Measurements from ENCODE around the gene EPHB6. TPM values are rescaled to one million over a fixed set of nuclear protein-coding genes. Genes with fewer than 3 reads are reported as not detected.

The EPHB6 gene
- total and polyA plus RNA-seq, 4 donors = 15.6 to 54.6 (median 33.9) TPM

DNA sequence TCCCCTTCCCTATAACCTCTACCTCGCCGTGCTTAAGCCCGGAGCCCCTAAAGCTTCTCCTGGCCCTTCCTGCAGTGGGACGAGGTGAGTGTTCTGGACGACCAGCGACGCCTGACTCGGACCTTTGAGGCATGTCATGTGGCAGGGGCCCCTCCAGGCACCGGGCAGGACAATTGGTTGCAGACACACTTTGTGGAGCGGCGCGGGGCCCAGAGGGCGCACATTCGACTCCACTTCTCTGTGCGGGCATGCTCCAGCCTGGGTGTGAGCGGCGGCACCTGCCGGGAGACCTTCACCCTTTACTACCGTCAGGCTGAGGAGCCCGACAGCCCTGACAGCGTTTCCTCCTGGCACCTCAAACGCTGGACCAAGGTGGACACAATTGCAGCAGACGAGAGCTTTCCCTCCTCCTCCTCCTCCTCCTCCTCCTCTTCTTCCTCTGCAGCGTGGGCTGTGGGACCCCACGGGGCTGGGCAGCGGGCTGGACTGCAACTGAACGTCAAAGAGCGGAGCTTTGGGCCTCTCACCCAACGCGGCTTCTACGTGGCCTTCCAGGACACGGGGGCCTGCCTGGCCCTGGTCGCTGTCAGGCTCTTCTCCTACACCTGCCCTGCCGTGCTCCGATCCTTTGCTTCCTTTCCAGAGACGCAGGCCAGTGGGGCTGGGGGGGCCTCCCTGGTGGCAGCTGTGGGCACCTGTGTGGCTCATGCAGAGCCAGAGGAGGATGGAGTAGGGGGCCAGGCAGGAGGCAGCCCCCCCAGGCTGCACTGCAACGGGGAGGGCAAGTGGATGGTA is 9.2 kb downstream of the EPHB6 start:
- DNase-seq (ENCODE audit: low read depth in 4 of 6, low spot score in 6 of 6) = no peak
- no peaks in the 10 kb centered on the region for H3K9me3 ChIP-seq (ENCODE audit: control insufficient read depth, insufficient read depth, low read length)
- H3K36me3 ChIP-seq (ENCODE audit: control insufficient read depth, insufficient read depth, low read length) = peaks cover 65% of the 10 kb centered on the region
- H3K4me3 ChIP-seq (ENCODE audit: low read depth, low read length) = no peak overlapping the region
- H3K27me3 ChIP-seq (ENCODE audit: control insufficient read depth, insufficient read depth, low read length) = no peaks in the 10 kb centered on the region
- peaks cover 5% of the 10 kb centered on the region for H3K4me1 ChIP-seq (ENCODE audit: control insufficient read depth, insufficient read depth, low read length)
- WGBS (ENCODE audit: insufficient coverage) = 91% methylated on average over 33 of the region's 37 CpGs
- H3K27ac ChIP-seq (ENCODE audit: low read depth, low read length) = no peak overlapping the region

DNA sequence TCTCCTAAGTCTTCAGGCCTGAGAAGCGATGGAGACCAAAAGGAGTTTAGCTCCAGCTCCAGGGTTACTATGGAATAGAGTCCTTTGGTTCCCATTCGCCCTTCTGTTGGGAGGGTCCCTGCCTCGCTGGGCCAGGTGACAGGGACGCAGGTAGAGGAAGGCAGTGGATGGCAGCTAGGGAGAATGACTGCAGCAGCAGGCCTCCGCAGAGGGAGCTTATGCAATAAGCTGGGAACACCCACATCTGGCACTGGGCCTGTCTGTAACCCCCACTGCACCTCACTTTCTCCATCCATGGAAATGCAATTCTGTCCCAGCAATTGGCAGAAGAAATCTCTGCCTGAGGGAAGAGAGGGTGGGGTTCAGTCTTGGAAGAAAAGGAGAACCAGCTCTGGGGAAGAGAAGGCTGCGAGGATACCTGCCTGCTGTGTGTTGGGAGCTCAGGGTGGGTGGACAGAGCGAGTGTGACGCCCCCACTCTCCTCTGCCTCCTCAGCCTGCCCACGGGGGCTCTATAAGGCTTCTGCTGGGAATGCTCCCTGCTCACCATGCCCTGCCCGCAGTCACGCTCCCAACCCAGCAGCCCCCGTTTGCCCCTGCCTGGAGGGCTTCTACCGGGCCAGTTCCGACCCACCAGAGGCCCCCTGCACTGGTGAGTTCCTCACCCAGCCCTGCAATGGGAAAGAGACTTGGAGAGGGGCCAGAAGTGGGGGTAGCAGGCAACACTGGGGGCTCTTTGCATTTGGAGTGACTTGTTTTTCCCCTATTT is 10.3 kb downstream of the EPHB6 start:
- WGBS (ENCODE audit: insufficient coverage) = 78% methylated on average over 10 of the region's 14 CpGs
- Histone ChIP-seq H3K4me1 (ENCODE audit: control insufficient read depth, insufficient read depth, low read length) (peaks cover 5% of the 10 kb centered on the region), H3K4me3 (ENCODE audit: low read depth, low read length) (no peak overlapping the region), H3K9me3 (ENCODE audit: control insufficient read depth, insufficient read depth, low read length) (no peaks in the 10 kb centered on the region), H3K27ac (ENCODE audit: low read depth, low read length) (no peak overlapping the region), H3K27me3 (ENCODE audit: control insufficient read depth, insufficient read depth, low read length) (no peaks in the 10 kb centered on the region), H3K36me3 (ENCODE audit: control insufficient read depth, insufficient read depth, low read length) (peaks cover 70% of the 10 kb centered on the region)
- DNase-seq (ENCODE audit: low read depth in 4 of 6, low spot score in 6 of 6) = no peak

DNA sequence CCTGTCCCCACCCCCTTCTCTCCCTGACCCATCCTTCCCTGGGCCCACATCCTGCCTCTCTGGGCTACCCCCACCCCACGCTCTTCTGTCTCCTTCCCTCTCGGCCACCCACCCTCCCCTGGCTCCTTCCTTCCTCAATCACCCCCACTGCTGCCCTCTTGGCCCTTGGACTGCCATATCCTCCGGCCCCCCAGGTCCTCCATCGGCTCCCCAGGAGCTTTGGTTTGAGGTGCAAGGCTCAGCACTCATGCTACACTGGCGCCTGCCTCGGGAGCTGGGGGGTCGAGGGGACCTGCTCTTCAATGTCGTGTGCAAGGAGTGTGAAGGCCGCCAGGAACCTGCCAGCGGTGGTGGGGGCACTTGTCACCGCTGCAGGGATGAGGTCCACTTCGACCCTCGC is 10.9 kb downstream of the EPHB6 start:
- 76% methylated on average over 13 of the region's 13 CpGs for WGBS (ENCODE audit: insufficient coverage)
- H3K4me1 ChIP-seq (ENCODE audit: control insufficient read depth, insufficient read depth, low read length) = peaks cover 5% of the 10 kb centered on the region
- H3K36me3 ChIP-seq (ENCODE audit: control insufficient read depth, insufficient read depth, low read length) = peaks cover 76% of the 10 kb centered on the region
- no peak overlapping the region for H3K27ac ChIP-seq (ENCODE audit: low read depth, low read length)
- no peak for DNase-seq (ENCODE audit: low read depth in 4 of 6, low spot score in 6 of 6)
- H3K9me3 ChIP-seq (ENCODE audit: control insufficient read depth, insufficient read depth, low read length) = no peaks in the 10 kb centered on the region
- no peak overlapping the region for H3K4me3 ChIP-seq (ENCODE audit: low read depth, low read length)
- H3K27me3 ChIP-seq (ENCODE audit: control insufficient read depth, insufficient read depth, low read length) = no peaks in the 10 kb centered on the region

DNA sequence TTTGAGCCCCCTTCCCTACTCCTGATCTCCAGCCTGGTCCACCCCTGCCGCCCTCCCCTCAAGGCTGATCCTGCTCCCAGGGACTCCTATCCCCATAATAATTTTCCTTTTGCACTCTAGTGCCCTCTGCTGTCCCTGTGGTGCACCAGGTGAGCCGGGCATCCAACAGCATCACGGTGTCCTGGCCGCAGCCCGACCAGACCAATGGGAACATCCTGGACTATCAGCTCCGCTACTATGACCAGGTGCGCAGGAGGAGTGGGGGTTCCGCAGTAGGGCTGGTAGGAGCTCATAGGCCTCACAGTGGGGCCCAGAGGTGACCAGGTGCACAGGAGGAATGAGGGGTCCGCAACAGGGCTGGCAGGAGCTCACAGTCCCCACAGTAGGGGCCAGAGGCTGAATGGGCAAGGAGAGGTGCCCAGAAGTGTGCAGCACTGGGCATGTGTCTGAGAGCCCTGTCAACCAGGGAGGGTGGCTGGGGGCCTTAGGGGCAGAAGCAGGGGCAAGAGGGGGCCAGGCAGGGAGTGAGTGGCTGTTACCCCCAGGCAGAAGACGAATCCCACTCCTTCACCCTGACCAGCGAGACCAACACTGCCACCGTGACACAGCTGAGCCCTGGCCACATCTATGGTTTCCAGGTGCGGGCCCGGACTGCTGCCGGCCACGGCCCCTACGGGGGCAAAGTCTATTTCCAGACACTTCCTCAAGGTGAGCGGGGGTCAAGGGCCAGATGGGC is 11.7 kb downstream of the EPHB6 start:
- H3K27me3 ChIP-seq (ENCODE audit: control insufficient read depth, insufficient read depth, low read length) = no peaks in the 10 kb centered on the region
- no peak overlapping the region for H3K27ac ChIP-seq (ENCODE audit: low read depth, low read length)
- peaks cover 82% of the 10 kb centered on the region for H3K36me3 ChIP-seq (ENCODE audit: control insufficient read depth, insufficient read depth, low read length)
- H3K4me3 ChIP-seq (ENCODE audit: low read depth, low read length) = no peak overlapping the region
- 75% methylated on average over 18 of the region's 18 CpGs for WGBS (ENCODE audit: insufficient coverage)
- peaks cover 5% of the 10 kb centered on the region for H3K4me1 ChIP-seq (ENCODE audit: control insufficient read depth, insufficient read depth, low read length)
- DNase-seq (ENCODE audit: low read depth in 4 of 6, low spot score in 6 of 6) = peak in 1 of 6 donors; percentile 39
- H3K9me3 ChIP-seq (ENCODE audit: control insufficient read depth, insufficient read depth, low read length) = no peaks in the 10 kb centered on the region

DNA sequence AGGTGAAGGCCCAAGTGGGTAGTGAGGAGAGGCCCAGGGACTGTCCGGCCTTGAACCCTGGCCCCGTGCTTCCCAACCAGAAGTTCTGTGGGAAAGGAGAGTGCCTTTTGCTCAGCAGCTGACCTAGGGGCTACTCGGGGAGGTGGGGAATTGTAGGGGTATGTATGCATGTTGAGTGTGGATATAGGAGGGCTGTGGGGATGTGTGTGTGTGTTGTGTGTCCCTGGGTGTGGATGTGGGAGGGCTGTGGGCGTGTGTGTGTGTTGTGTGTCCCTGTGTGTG is 12.2 kb downstream of the EPHB6 start:
- peaks cover 5% of the 10 kb centered on the region for H3K4me1 ChIP-seq (ENCODE audit: control insufficient read depth, insufficient read depth, low read length)
- H3K27me3 ChIP-seq (ENCODE audit: control insufficient read depth, insufficient read depth, low read length) = no peaks in the 10 kb centered on the region
- H3K4me3 ChIP-seq (ENCODE audit: low read depth, low read length) = no peak overlapping the region
- no peak for DNase-seq (ENCODE audit: low read depth in 4 of 6, low spot score in 6 of 6)
- no peaks in the 10 kb centered on the region for H3K9me3 ChIP-seq (ENCODE audit: control insufficient read depth, insufficient read depth, low read length)
- WGBS (ENCODE audit: insufficient coverage) = 88% methylated on average over 3 of the region's 4 CpGs
- peaks cover 87% of the 10 kb centered on the region for H3K36me3 ChIP-seq (ENCODE audit: control insufficient read depth, insufficient read depth, low read length)
- no peak overlapping the region for H3K27ac ChIP-seq (ENCODE audit: low read depth, low read length)

DNA sequence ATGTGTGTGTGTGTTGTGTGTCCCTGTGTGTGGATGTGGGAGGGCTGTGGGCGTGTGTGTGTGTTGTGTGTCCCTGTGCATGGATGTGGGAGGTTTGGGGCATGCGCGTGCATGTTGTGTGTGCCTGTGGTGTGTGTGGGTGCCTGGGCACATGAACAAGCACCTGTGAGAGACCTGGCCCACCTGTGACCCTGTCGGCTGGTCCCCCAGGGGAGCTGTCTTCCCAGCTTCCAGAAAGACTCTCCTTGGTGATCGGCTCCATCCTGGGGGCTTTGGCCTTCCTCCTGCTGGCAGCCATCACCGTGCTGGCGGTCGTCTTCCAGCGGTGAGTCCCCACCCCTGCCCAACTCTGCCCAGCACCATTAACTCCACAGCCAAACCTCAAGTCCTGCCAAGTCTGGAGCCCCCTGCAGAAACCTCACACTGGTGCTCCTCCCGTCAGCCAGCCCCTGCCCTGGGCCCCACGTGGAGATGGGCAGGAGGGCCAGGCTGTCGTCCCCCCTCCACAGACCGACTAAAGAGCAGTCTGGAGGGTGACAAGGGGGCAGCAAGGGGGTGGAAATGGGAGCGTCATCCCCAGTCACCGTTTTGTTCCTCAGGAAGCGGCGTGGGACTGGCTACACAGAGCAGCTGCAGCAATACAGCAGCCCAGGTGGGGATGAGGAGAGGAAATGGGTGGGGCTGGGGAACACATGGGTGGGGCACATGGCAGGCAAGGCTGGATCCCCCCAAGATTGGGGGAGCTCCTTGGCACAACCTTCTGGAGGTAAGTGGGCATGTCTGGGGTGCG is 12.7 kb downstream of the EPHB6 start:
- Histone ChIP-seq H3K9me3 (ENCODE audit: control insufficient read depth, insufficient read depth, low read length) (no peaks in the 10 kb centered on the region), H3K27ac (ENCODE audit: low read depth, low read length) (no peak overlapping the region), H3K4me3 (ENCODE audit: low read depth, low read length) (no peak overlapping the region), H3K36me3 (ENCODE audit: control insufficient read depth, insufficient read depth, low read length) (peaks cover 89% of the 10 kb centered on the region), H3K4me1 (ENCODE audit: control insufficient read depth, insufficient read depth, low read length) (peaks cover 5% of the 10 kb centered on the region), H3K27me3 (ENCODE audit: control insufficient read depth, insufficient read depth, low read length) (no peaks in the 10 kb centered on the region)
- WGBS (ENCODE audit: insufficient coverage) = 72% methylated on average over 14 of the region's 18 CpGs
- DNase-seq (ENCODE audit: low read depth in 4 of 6, low spot score in 6 of 6) = no peak

DNA sequence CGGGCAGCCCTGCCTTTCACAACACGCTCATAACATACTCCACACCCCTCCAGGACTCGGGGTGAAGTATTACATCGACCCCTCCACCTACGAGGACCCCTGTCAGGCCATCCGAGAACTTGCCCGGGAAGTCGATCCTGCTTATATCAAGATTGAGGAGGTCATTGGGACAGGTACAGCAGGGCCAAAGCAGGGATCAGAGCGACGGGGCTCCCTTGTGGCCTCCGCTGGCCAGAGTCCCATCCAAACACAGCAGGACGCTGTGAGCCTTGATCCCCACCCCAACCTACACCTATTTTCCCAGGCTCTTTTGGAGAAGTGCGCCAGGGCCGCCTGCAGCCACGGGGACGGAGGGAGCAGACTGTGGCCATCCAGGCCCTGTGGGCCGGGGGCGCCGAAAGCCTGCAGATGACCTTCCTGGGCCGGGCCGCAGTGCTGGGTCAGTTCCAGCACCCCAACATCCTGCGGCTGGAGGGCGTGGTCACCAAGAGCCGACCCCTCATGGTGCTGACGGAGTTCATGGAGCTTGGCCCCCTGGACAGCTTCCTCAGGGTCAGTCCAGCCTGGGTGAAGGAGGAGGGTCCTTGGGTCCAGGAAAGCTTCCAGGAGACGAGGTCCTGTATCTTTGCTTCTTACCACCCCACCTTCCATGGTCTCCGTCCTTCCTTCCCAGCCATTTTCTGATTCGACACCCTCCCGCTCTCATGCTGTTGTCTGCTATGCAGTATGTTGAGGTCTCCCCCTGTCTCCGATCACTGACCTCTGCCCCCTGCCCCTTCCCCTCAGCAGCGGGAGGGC is 13.5 kb downstream of the EPHB6 start:
- Histone ChIP-seq H3K4me1 (ENCODE audit: control insufficient read depth, insufficient read depth, low read length) (peaks cover 5% of the 10 kb centered on the region), H3K27me3 (ENCODE audit: control insufficient read depth, insufficient read depth, low read length) (no peaks in the 10 kb centered on the region), H3K4me3 (ENCODE audit: low read depth, low read length) (no peak overlapping the region), H3K27ac (ENCODE audit: low read depth, low read length) (no peak overlapping the region), H3K9me3 (ENCODE audit: control insufficient read depth, insufficient read depth, low read length) (no peaks in the 10 kb centered on the region), H3K36me3 (ENCODE audit: control insufficient read depth, insufficient read depth, low read length) (peaks cover 84% of the 10 kb centered on the region)
- WGBS (ENCODE audit: insufficient coverage) = 89% methylated on average over 28 of the region's 31 CpGs
- DNase-seq (ENCODE audit: low read depth in 4 of 6, low spot score in 6 of 6) = no peak

- peaks cover 84% of the 10 kb centered on the region for H3K36me3 ChIP-seq (ENCODE audit: control insufficient read depth, insufficient read depth, low read length)
- no peaks in the 10 kb centered on the region for H3K27me3 ChIP-seq (ENCODE audit: control insufficient read depth, insufficient read depth, low read length)
- 89% methylated on average over 8 of the region's 11 CpGs for WGBS (ENCODE audit: insufficient coverage)
- DNase-seq (ENCODE audit: low read depth in 4 of 6, low spot score in 6 of 6) = no peak
- no peak overlapping the region for H3K4me3 ChIP-seq (ENCODE audit: low read depth, low read length)
- peaks cover 5% of the 10 kb centered on the region for H3K4me1 ChIP-seq (ENCODE audit: control insufficient read depth, insufficient read depth, low read length)
- H3K9me3 ChIP-seq (ENCODE audit: control insufficient read depth, insufficient read depth, low read length) = no peaks in the 10 kb centered on the region
- no peak overlapping the region for H3K27ac ChIP-seq (ENCODE audit: low read depth, low read length)
Observed at GRCh38 chr7:142868986-142869415, 14.1 kb downstream of the EPHB6 start.
